Spleen (tissue), 11 donors: ENCODE results near the gene MGRN1. TPM values are rescaled to one million over a fixed set of nuclear protein-coding genes. Genes with fewer than 3 reads are reported as not detected.
A peak's percentile ranks its signal among the peaks of the same experiment; 100 is the strongest.

ENCODE experiments used
- DNase-seq: peaks from one replicate; pipeline ENCODE4 v3.0.0-alpha.2; 2020
- H3K27ac ChIP-seq, 8 donors: fragments of 200-600 bp; sonication (generic) in 7 of 8; 1 replicate in 4 of 8; 2 replicates in 4 of 8; pipeline versions ENCODE4 v1.5.0 to v1.8.0; 2016 to 2021; ENCODE audit warnings: inconsistent platforms in 4 of 8, mild to moderate bottlenecking in 4 of 8, moderate library complexity in 1 of 8
- H3K27me3 ChIP-seq, 7 donors: fragments of 200-600 bp; sonication (generic) in 6 of 7; replicated peaks in 1 of 7; 1 replicate in 4 of 7; 2 replicates in 3 of 7; pipeline versions ENCODE4 v1.5.0 to v1.8.0; 2016 to 2021; ENCODE audit warnings: inconsistent platforms in 3 of 7, mild to moderate bottlenecking in 1 of 7
- H3K36me3 ChIP-seq, 6 donors: fragments of 200-600 bp; sonication (generic) in 5 of 6; 1 replicate in 4 of 6; 2 replicates in 2 of 6; pipeline versions ENCODE4 v1.5.0 to v1.8.0; 2016 to 2021; ENCODE audit warnings: inconsistent platforms in 2 of 6
- H3K4me1 ChIP-seq, 6 donors: fragments of 200-600 bp; sonication (generic) in 5 of 6; 1 replicate in 3 of 6; 2 replicates in 3 of 6; pipeline versions ENCODE4 v1.5.0 to v1.8.0; 2016 to 2021; ENCODE audit warnings: inconsistent platforms in 3 of 6
- H3K4me3 ChIP-seq, 8 donors: fragments of 200-600 bp; sonication (generic) in 7 of 8; 1 replicate in 4 of 8; 2 replicates in 4 of 8; pipeline versions ENCODE4 v1.5.0 to v1.8.0; 2016 to 2021; ENCODE audit warnings: inconsistent platforms in 4 of 8, mild to moderate bottlenecking in 4 of 8, moderate library complexity in 2 of 8
- H3K9me3 ChIP-seq, 8 donors: fragments of 200-600 bp; sonication (generic) in 7 of 8; 1 replicate in 4 of 8; 2 replicates in 4 of 8; pipeline versions ENCODE4 v1.5.0 to v1.8.0; 2016 to 2021; ENCODE audit warnings: inconsistent platforms in 4 of 8
- POLR2A ChIP-seq, 3 donors: fragments of 450-650 bp; IDR thresholded peaks; one replicate each; pipeline ENCODE4 v1.5.1; 2017; ENCODE audit warnings: antibody characterized with exemption in 3 of 3, mild to moderate bottlenecking in 1 of 3
- POLR2AphosphoS5 ChIP-seq, 3 donors: sonication (generic); formaldehyde crosslinking; IDR thresholded peaks; one replicate each; pipeline ENCODE4 v1.5.1; 2017; ENCODE audit warnings: antibody characterized with exemption in 3 of 3
- WGBS, 5 donors: extraction: QIAGEN DNeasy Blood & Tissue Kit in 3 of 5; methylation state at CpG; one replicate each; pipeline versions ENCODE4 v1.1.5 to v1.1.7; 2013 to 2018; 5-methylcytosine and 5-hydroxymethylcytosine counted together
- intact Hi-C: fragments of 100-400 bp; cut with DNase I; formaldehyde crosslinking; loops from one replicate; pipeline ENCODE4 v1.15.0; 2023; ENCODE audit warnings: low total_unique reads
- polyA plus RNA-seq, 3 donors: library from polyadenylated mRNA; stranded (reverse); fragments of 200-250 nt; gene quantifications; one replicate each; pipeline ENCODE4 v1.2.1, GENCODE V29; 2013
- total RNA-seq, 7 donors: library from RNA; depleted of rRNA in 3 of 7; stranded (reverse); fragments of >200 nt in 3 of 7; fragmentation: NEBNext Ultra II Directional in 4 of 7; extraction: Animal tissue kit (Norgen Biotek cat#: 25700) in 4 of 7; gene quantifications; one replicate each; pipeline versions ENCODE4 v1.1.0 to v1.2.1, GENCODE V29; 2016 to 2021
- TF ChIP-seq, protein P1 (sequence below), 11 experiments: fragments of 200-600 bp in 7 of 11; fragments of 450-650 bp in 4 of 11; sonication (generic) in 4 of 11; IDR thresholded peaks in 8 of 11; conservative IDR thresholded peaks in 3 of 11; 1 replicate in 7 of 11; 2 replicates in 4 of 11; pipeline versions ENCODE4 v1.4.0 to v1.8.0; 2016 to 2021; ENCODE audit warnings: antibody characterized with exemption in 11 of 11, inconsistent platforms in 4 of 11, mild to moderate bottlenecking in 1 of 11
- donor health status: healthy with polysubstance abuse.
- donor health status: DM: no; HTN: no; CAD: no; lungs with moderate emphysema.
- donor health status: DM: no; HTN: no; CAD: no.
- donor health status: Bipolar disorder and iron deficiency.
- donor health status: healthy.
- donor health status: DM: no; HTN: no; CAD: no.
- donor health status: DM: yes; HTN: yes; CAD: no.

Gene MGRN1
- total and polyA plus RNA-seq, 10 donors = 7.6 to 132 (median 75.1) TPM

- intact Hi-C loops = no loop called here
- Histone ChIP-seq H3K9me3 (no peaks in the 10 kb centered on the region), H3K27me3 (no peaks in the 10 kb centered on the region), H3K4me3 (no peak overlapping the region), H3K4me1 (peaks cover 13 to 35% (median 29%) of the 10 kb centered on the region in 6 donors), H3K36me3 (peaks cover 0 to 76% (median 68%) of the 10 kb centered on the region in 6 donors), H3K27ac (no peak overlapping the region)
- DNase-seq = no peak
- WGBS, 5 donors = 75 to 86% (median 82%) methylated on average over 15 to 33 of the region's 33 CpGs
- TF ChIP-seq, protein P1, sequence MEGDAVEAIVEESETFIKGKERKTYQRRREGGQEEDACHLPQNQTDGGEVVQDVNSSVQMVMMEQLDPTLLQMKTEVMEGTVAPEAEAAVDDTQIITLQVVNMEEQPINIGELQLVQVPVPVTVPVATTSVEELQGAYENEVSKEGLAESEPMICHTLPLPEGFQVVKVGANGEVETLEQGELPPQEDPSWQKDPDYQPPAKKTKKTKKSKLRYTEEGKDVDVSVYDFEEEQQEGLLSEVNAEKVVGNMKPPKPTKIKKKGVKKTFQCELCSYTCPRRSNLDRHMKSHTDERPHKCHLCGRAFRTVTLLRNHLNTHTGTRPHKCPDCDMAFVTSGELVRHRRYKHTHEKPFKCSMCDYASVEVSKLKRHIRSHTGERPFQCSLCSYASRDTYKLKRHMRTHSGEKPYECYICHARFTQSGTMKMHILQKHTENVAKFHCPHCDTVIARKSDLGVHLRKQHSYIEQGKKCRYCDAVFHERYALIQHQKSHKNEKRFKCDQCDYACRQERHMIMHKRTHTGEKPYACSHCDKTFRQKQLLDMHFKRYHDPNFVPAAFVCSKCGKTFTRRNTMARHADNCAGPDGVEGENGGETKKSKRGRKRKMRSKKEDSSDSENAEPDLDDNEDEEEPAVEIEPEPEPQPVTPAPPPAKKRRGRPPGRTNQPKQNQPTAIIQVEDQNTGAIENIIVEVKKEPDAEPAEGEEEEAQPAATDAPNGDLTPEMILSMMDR (IDR thresholded peaks at IDR 0.05 in 8 of 11, conservative IDR thresholded peaks at IDR 0.05 in 3 of 11) = no peak
- TF ChIP-seq POLR2AphosphoS5 (IDR thresholded peaks at IDR 0.05) (peak in 2 of 3 donors; percentile 13 to 54), POLR2A (IDR thresholded peaks at IDR 0.05) (no peak)
These were observed 72.5 kb downstream of the MGRN1 start for GRCh38 chr16:4696905-4697847.

DNA sequence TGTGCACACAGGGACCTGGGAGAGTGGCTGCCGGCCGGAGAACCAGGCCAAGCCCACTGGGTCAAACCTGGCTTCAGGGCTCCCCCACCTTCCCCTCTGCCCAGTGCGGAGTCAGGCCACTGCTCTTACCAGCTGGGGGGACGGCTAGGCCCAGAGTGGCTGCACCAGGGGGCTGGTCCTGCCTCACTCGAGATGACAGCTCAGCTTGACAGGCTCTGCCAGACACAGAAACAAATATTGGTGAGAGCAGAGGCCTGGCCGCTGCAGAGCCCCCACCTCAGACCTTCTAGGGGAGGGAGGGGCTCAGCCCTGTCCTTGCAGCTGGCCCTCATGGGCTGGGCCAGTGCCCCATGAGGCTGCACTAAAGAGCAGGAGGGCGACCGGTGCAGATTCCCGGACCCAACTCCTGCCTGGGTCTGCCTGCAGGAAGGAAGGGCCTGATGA lies 73.2 kb downstream of the MGRN1 start:
- 73 to 90% (median 81%) methylated on average over 3 to 9 of the region's 9 CpGs for WGBS, 5 donors
- no peak overlapping the region for H3K27ac ChIP-seq
- no peaks in the 10 kb centered on the region for H3K9me3 ChIP-seq
- DNase-seq = no peak
- H3K27me3 ChIP-seq = no peaks in the 10 kb centered on the region
- peaks cover 6 to 28% (median 22%) of the 10 kb centered on the region in 6 donors for H3K4me1 ChIP-seq
- no peak for TF ChIP-seq POLR2A (IDR thresholded peaks at IDR 0.05)
- peak in 1 of 3 donors; percentile 1 for TF ChIP-seq POLR2AphosphoS5 (IDR thresholded peaks at IDR 0.05)
- H3K4me3 ChIP-seq = no peak overlapping the region
- peaks cover 0 to 83% (median 69%) of the 10 kb centered on the region in 6 donors for H3K36me3 ChIP-seq
- intact Hi-C loops = no loop called here

- Histone ChIP-seq H3K27me3 (no peaks in the 10 kb centered on the region), H3K9me3 (no peaks in the 10 kb centered on the region), H3K36me3 (peaks cover 0 to 87% (median 69%) of the 10 kb centered on the region in 6 donors), H3K4me1 (peaks cover 4 to 24% (median 20%) of the 10 kb centered on the region in 6 donors), H3K4me3 (no peak overlapping the region), H3K27ac (no peak overlapping the region)
- TF ChIP-seq POLR2A (IDR thresholded peaks at IDR 0.05) = no peak
- peak in 2 of 3 donors; percentile 19 to 60 for TF ChIP-seq POLR2AphosphoS5 (IDR thresholded peaks at IDR 0.05)
- WGBS, 5 donors = 90 to 95% (median 93%) methylated on average over 20 to 36 of the region's 36 CpGs
- DNase-seq = peak; percentile 73
- intact Hi-C loops = no loop called here
These were observed 73.9 kb downstream of the MGRN1 start for GRCh38 chr16:4698321-4699045.

GRCh38 chr16:4699046-4699556 lies 74.5 kb downstream of the MGRN1 start:
- WGBS, 5 donors = 88 to 98% (median 95%) methylated on average over 5 to 19 of the region's 19 CpGs
- DNase-seq = no peak
- no peaks in the 10 kb centered on the region for H3K27me3 ChIP-seq
- H3K4me3 ChIP-seq = no peak overlapping the region
- peaks cover 0 to 93% (median 72%) of the 10 kb centered on the region in 6 donors for H3K36me3 ChIP-seq
- intact Hi-C loops = no loop called here
- H3K4me1 ChIP-seq = peaks cover 4 to 22% (median 17%) of the 10 kb centered on the region in 6 donors
- no peaks in the 10 kb centered on the region for H3K9me3 ChIP-seq
- TF ChIP-seq POLR2A (IDR thresholded peaks at IDR 0.05) (no peak), POLR2AphosphoS5 (IDR thresholded peaks at IDR 0.05) (peak in 1 of 3 donors; percentile 15)
- H3K27ac ChIP-seq = no peak overlapping the region

DNA sequence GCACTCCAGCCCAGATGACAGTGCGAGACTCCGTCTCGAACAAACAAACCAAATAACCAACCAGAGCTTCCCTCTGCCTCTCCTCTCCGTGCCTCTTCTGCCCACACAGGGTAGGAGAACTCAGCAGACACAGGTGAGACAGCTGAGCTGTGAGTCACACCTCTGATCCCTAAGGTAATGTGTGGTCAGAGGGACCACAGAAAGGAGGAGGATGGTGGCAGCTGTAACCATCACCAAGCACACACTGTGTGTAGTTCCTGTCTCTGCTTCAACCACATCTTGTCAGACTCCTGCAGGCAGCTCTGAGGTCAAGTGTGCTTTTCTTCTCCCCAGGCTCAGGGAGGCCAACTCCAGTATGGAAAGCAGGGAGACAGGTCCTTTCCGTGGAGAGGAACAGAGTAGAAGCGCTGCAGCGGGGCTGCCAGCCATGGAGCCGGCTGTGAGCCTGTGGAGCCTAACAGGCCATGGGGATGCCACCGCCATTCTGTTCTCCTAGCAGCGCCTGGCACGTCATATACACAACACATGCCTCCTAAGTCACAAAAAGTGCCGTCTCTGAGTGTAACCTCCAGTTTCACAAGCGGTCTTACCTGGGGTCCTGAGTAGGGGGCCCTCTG lies 75.9 kb downstream of the MGRN1 start:
- H3K4me3 ChIP-seq = no peak overlapping the region
- H3K27ac ChIP-seq = no peak overlapping the region
- H3K27me3 ChIP-seq = no peaks in the 10 kb centered on the region
- intact Hi-C loops = no loop called here
- 90 to 97% (median 90%) methylated on average over 13 of the region's 13 CpGs for WGBS, 5 donors
- H3K36me3 ChIP-seq = peaks cover 0 to 98% (median 79%) of the 10 kb centered on the region in 6 donors
- TF ChIP-seq, protein P1 (IDR thresholded peaks at IDR 0.05 in 8 of 11, conservative IDR thresholded peaks at IDR 0.05 in 3 of 11) = no peak
- TF ChIP-seq POLR2A (IDR thresholded peaks at IDR 0.05) (no peak), POLR2AphosphoS5 (IDR thresholded peaks at IDR 0.05) (no peak)
- H3K4me1 ChIP-seq = peaks cover 0 to 8% (median 3%) of the 10 kb centered on the region in 6 donors
- H3K9me3 ChIP-seq = no peaks in the 10 kb centered on the region
- DNase-seq = no peak
